Small intestine (tissue), 7 donors: Measurements from ENCODE around the gene EPHB6. TPM values are rescaled to one million over a fixed set of nuclear protein-coding genes. Genes with fewer than 3 reads are reported as not detected.

Experiments
- DNase-seq, 2 donors: peaks; one replicate each; pipeline versions ENCODE4 v3.0.0 to v3.0.0-alpha.2; 2013
- FAIRE-seq: peaks from 2 replicates; lab custom pipeline; 2012; peaks lifted over from hg19 to GRCh38; lab: Jason Lieb, UNC
- H3K27ac ChIP-seq, 3 donors: one replicate each; pipeline ENCODE4 v1.5.1; 2013; ENCODE audit warnings: low read length in 2 of 3, mild to moderate bottlenecking in 2 of 3, control low read depth in 1 of 3, inconsistent platforms in 1 of 3, low read depth in 1 of 3, moderate library complexity in 1 of 3
- H3K27me3 ChIP-seq, 3 donors: one replicate each; pipeline ENCODE4 v1.6.1; 2013; ENCODE audit warnings: low read length in 3 of 3, inconsistent platforms in 1 of 3; ENCODE audit not compliant: control insufficient read depth in 3 of 3, insufficient read depth in 3 of 3
- H3K36me3 ChIP-seq, 3 donors: one replicate each; pipeline ENCODE4 v1.6.1; 2013; ENCODE audit warnings: low read length in 3 of 3, inconsistent platforms in 1 of 3, low read depth in 1 of 3, mild to moderate bottlenecking in 1 of 3, moderate library complexity in 1 of 3; ENCODE audit not compliant: control insufficient read depth in 3 of 3, insufficient read depth in 2 of 3
- H3K4me1 ChIP-seq, 3 donors: one replicate each; pipeline ENCODE4 v1.6.1; 2013; ENCODE audit warnings: low read length in 2 of 3, inconsistent platforms in 1 of 3, low read depth in 1 of 3, mild to moderate bottlenecking in 1 of 3, moderate library complexity in 1 of 3; ENCODE audit not compliant: control insufficient read depth in 3 of 3, insufficient read depth in 2 of 3
- H3K4me3 ChIP-seq, 3 donors: one replicate each; pipeline ENCODE4 v1.5.1; 2013; ENCODE audit warnings: low read length in 3 of 3, control low read depth in 1 of 3, inconsistent platforms in 1 of 3, low read depth in 1 of 3, mild to moderate bottlenecking in 1 of 3, moderate library complexity in 1 of 3
- H3K9me3 ChIP-seq, 2 donors: one replicate each; pipeline ENCODE4 v1.6.1; 2013; ENCODE audit warnings: low read depth in 1 of 2, low read length in 1 of 2; ENCODE audit not compliant: control insufficient read depth in 2 of 2, insufficient read depth in 1 of 2
- WGBS, 3 donors: extraction: QIAGEN DNeasy Blood & Tissue Kit; methylation state at CpG; one replicate each; pipeline ENCODE4 v1.1.7; 2013; 5-methylcytosine and 5-hydroxymethylcytosine counted together
- polyA plus RNA-seq, 4 donors: library from polyadenylated mRNA; stranded (reverse) in 3 of 4; unstranded in 1 of 4; fragments of 200-250 nt in 3 of 4; fragments of 120-200 nt in 1 of 4; gene quantifications; one replicate each; pipeline versions ENCODE4 v1.2.1 to v1.2.3, GENCODE V29; 2013
- donor health status: healthy with polysubstance abuse.
- donor health status: control.
- donor health status: control.
- donor health status: Bipolar disorder and iron deficiency.
- donor health status: healthy.

Gene EPHB6
- polyA plus RNA-seq, 4 donors: 1.7 to 26.2 (median 11.8) TPM

DNA sequence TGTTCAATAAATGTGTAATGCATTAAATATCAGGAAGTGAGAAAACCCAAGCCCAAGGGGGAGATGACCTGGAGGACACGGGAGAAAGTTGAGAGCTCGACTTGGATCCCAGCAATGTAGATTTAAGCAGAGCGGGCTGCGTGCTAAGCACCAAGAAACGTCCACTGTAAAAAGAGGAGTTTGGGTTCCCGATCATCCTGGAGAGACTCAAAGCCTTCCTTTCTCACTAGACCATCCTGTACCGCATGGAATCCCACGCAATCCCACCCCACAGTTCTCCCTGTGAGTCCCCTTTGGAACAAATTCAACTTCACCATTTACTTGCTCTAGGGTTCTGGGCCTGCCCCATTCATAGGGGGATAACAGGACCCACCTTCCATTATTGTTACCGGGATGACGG lies 28.3 kb downstream of the EPHB6 start:
- FAIRE-seq (no peak), DNase-seq (no peak)
- WGBS, 3 donors: 87 to 94% (median 92%) methylated on average over 10 of the region's 10 CpGs
- no peak overlapping the region for H3K4me3 ChIP-seq
- H3K27ac ChIP-seq: no peak overlapping the region
- peaks cover 0 to 5% (median 0%) of the 10 kb centered on the region in 3 donors for H3K27me3 ChIP-seq
- H3K4me1 ChIP-seq: peaks cover 2 to 8% (median 3%) of the 10 kb centered on the region in 3 donors
- no peaks in the 10 kb centered on the region for H3K36me3 ChIP-seq
- H3K9me3 ChIP-seq: no peaks in the 10 kb centered on the region

DNA sequence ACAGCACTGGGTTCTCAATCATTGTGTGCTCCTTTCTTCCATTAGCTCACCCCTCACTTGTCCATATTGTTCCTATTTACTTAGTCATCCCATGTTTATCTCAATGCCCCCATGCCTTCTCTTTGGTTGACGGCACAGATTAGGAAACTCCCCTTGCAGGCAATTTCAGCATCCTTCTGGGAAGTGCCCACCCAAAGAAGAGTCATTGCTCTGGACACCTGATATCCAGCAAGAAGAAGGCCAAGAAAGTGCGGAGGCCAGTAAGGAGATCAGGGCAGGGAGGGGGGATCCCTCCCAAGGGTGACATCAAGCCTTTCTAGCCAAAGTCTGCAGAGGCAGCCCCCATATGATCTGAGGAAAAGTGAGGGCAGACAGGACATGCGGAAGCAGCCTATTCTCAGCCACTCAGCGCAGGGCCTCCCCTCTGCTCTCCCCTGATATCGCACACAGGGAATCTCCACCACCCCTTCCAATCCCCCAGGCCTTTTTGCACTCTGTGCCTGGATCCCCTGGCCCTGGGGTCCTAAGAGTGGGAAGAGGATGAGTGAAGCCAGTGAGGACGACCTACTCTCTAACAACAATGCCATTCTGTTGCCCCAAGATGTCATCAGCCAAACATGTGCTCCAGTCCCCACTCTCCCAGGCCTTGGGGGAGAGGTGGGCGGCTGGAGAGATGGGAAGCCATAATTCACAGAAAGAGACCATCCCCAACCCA lies 28.9 kb downstream of the EPHB6 start:
- no peaks in the 10 kb centered on the region for H3K36me3 ChIP-seq
- H3K4me1 ChIP-seq: peaks cover 2 to 11% (median 3%) of the 10 kb centered on the region in 3 donors
- WGBS, 3 donors: 76 to 91% (median 90%) methylated on average over 7 of the region's 7 CpGs
- peak overlapping the region in 1 of 3 donors; percentile 56 for H3K4me3 ChIP-seq
- peaks cover 0 to 5% (median 0%) of the 10 kb centered on the region in 3 donors for H3K27me3 ChIP-seq
- FAIRE-seq (no peak), DNase-seq (no peak)
- no peak overlapping the region for H3K27ac ChIP-seq
- no peaks in the 10 kb centered on the region for H3K9me3 ChIP-seq

DNA sequence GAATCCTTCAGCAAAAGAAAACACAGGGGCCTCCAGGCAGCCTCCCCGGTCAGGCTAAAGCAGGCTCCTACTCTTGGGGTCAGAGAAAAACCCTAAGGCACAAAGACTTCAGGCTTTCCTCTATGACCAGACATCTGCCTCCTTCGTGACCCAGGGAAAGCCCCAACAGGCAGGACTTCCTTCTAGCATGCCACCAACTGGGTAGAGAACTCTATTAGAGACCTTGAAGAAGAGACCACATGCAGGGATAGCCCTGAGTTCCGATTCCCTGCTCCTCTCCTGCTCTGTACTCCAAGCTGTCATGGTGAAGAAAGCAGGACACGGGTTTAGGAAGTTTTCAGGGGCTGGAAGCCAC lies 29.4 kb downstream of the EPHB6 start:
- H3K4me1 ChIP-seq: peaks cover 2 to 17% (median 3%) of the 10 kb centered on the region in 3 donors
- peaks cover 0 to 5% (median 0%) of the 10 kb centered on the region in 3 donors for H3K27me3 ChIP-seq
- FAIRE-seq (no peak), DNase-seq (no peak)
- H3K9me3 ChIP-seq: no peaks in the 10 kb centered on the region
- peak overlapping the region in 1 of 3 donors; percentile 56 for H3K4me3 ChIP-seq
- no peak overlapping the region for H3K27ac ChIP-seq
- 60 to 71% (median 66%) methylated on average over 4 of the region's 4 CpGs for WGBS, 3 donors
- H3K36me3 ChIP-seq: no peaks in the 10 kb centered on the region

DNA sequence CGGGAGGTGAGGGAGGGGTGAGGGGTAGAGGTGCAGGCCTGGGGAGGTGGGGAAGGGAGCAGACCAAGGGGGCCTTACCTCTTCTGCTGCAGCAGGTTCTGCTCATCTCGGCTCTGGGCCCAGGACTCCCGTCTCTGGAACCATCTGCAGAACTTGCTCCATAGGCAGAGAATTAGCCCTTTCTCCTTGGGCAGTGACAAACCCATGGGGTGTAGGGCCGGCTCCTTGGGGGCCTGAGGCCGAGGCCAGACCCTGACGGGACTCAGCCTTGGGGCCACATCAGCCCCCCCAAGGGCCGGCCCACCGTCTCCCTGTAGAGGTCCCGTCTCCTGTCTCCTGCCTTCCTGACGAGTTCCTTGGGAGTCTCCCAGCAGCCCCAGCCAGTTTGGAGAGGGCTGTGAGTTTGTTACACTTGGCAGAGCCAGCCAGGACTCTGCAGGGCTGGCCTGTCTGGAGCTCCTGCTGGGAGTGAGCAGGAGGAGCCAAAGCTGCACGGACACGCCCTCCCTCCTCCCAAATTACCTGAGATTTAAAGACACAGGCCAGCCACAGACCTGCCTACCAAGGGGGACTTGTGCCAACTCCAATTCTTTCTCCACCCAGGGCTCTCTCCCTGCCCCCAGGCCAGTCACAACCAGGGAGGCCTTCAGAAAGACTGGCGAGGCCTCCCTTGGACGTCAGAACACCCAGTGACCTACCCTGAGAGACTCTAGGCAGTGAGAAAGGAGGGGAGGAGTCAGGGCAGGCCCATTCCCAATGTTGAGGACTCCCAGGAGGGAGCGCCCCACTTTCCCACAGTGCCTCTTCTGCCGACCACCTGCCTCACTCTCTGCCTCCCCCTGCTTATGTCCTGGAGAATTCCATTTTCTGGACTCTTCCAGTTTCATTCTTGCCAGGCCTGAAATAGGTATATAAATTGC lies 30.7 kb downstream of the EPHB6 start, which contains the start of gene TRPV6:
Gene TRPV6, minus strand, starts transcription at position 435 of the 920 bp plus-strand sequence.
- Histone ChIP-seq H3K4me3 (peak within 1 kb of the TSS in 1 of 3 donors; percentile 56), H3K27ac (no peak within 1 kb of the TSS), H3K36me3 (no peaks in the 10 kb centered on the region), H3K9me3 (no peaks in the 10 kb centered on the region), H3K27me3 (no peaks in the 10 kb centered on the region), H3K4me1 (peaks cover 2 to 24% (median 3%) of the 10 kb centered on the region in 3 donors)
- 22 to 49% (median 30%) methylated on average over 14 to 16 of the region's 16 CpGs for WGBS, 3 donors
- DNase-seq (peak; percentile 43 to 81), FAIRE-seq (no peak)

DNA sequence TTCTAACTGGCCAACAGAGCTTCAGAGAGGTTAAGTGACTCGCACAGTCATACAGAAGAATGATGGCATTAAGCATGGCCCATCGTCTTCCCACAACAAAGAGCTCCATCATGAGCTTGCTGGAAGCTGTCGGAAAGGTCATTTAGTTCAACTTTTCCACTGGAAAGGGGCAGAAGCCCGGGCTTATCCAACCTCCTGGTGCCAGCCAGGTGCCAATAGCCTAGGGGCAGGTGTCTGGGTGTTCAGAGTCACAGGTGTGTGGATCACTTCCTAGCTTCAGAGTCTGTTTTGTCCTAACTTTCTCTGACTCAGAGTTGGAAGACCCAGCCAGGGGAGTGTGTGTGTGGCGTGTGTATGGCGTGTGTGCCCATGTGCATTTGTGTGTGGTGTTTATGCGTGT lies 32.0 kb downstream of the EPHB6 start:
- no peak for FAIRE-seq
- peaks cover 2 to 24% (median 5%) of the 10 kb centered on the region in 3 donors for H3K4me1 ChIP-seq
- no peak overlapping the region for H3K4me3 ChIP-seq
- WGBS, 3 donors: 38 to 62% (median 58%) methylated on average over 7 of the region's 7 CpGs
- H3K27ac ChIP-seq: no peak overlapping the region
- no peaks in the 10 kb centered on the region for H3K27me3 ChIP-seq
- no peak for DNase-seq
- H3K36me3 ChIP-seq: no peaks in the 10 kb centered on the region
- H3K9me3 ChIP-seq: no peaks in the 10 kb centered on the region

DNA sequence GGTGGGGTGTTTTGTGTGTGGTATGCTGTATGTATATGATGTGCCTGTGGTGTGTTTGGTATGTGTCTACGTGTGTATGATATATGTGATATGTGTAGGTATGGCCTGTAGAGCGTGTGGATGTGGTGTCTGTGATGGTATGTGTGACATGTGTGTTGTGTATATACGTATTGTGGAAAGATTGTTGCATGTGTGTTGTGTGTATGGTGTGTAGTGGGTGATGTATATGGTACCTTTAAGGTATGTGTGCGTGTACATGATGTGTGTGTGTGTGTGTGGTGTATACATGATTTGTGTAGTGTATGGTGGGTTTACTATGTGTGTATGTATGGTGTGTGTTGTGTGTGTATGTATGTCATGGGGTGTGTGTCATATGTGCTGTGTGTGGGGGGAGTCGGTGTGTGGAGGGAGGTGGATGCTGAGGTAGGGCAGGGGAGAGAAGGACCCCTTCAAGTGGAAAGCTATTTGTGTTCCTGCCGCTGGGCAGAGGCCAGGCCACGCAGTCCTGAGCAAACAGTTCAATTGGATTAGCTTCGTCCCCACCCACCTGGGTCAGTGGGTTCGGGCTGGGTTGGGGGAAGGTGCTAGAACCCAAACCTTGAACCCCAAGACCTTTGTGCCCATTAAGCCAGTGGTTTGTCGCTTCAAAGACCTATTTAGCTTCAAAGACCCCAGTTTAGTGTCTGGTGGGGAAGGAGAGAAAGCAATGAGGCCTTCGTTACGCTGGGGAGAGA lies 32.6 kb downstream of the EPHB6 start:
- H3K27ac ChIP-seq: no peak overlapping the region
- no peaks in the 10 kb centered on the region for H3K27me3 ChIP-seq
- no peaks in the 10 kb centered on the region for H3K36me3 ChIP-seq
- H3K4me3 ChIP-seq: no peak overlapping the region
- FAIRE-seq (no peak), DNase-seq (no peak)
- 55 to 75% (median 63%) methylated on average over 12 of the region's 12 CpGs for WGBS, 3 donors
- H3K4me1 ChIP-seq: peaks cover 2 to 24% (median 5%) of the 10 kb centered on the region in 3 donors
- no peaks in the 10 kb centered on the region for H3K9me3 ChIP-seq

DNA sequence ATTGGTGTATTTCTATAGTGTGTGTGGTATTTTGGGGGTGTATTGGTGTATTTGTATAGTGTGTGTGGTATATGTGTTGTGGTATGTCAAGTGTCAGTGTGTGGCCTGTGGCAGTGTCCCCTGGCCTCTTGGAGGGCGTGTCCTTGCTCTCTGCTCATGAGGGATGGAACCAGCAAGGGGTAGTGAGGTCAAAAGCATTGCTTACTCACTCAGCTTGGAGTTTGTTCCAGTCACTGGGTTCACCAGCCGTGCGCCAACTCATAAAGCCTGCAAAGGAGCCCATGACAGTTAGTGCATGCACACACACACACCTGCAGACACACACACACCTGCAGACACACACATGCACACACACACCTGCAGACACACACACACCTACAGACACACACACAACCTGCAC lies 34.9 kb downstream of the EPHB6 start:
- DNase-seq: peak; percentile 84 to 95
- no peak for FAIRE-seq
- peaks cover 2 to 41% (median 9%) of the 10 kb centered on the region in 3 donors for H3K4me1 ChIP-seq
- H3K4me3 ChIP-seq: no peak overlapping the region
- H3K36me3 ChIP-seq: no peaks in the 10 kb centered on the region
- H3K27me3 ChIP-seq: peaks cover 0 to 2% (median 0%) of the 10 kb centered on the region in 3 donors
- peak overlapping the region in 1 of 3 donors; percentile 9 for H3K27ac ChIP-seq
- H3K9me3 ChIP-seq: no peaks in the 10 kb centered on the region
- 7 to 50% (median 33%) methylated on average over 3 of the region's 3 CpGs for WGBS, 3 donors
